Measurements from ENCODE around the gene FAM20B.

DNA sequence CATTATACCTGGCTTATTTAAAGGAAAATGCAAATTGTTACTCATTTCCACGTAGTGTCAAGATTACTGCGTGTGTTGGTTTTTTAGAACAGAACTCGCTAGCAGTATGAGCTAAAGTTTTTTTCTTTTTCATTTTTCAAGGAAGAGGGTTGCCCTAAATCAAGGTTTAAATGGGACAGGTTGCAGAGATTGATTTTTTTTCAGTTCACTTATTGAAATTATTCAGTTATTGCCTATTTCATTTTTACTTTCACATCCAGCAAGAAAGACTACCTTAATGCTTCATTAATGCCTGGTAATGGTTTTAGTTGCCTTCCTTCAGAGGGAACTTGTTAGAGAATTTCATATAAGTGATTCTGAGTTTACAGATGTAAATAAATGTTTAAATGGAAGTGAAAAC, 5.6 kb downstream of the FAM20B start:
- no peak for TF ChIP-seq CTCF (conservative IDR thresholded peaks at IDR 0.05 in 1 of 2, IDR thresholded peaks at IDR 0.05 in 1 of 2; ENCODE audit: extremely low read depth in 1 of 2, insufficient read depth in 1 of 2, low read depth in 1 of 2, low read length in 2 of 2)
- TF ChIP-seq EZH2 (IDR thresholded peaks at IDR 0.05; ENCODE audit: borderline replicate concordance, low read length), result no peak
